ENCODE results near the gene LHFPL4. TPM values are rescaled to one million over a fixed set of nuclear protein-coding genes. Genes with fewer than 3 reads are reported as not detected.

LHFPL4 gene
- total and polyA plus RNA-seq, 9 of the 15 experiments (the other 6 are each of a cell fraction or from before 2014, with no cell fraction given) = not detected

DNA sequence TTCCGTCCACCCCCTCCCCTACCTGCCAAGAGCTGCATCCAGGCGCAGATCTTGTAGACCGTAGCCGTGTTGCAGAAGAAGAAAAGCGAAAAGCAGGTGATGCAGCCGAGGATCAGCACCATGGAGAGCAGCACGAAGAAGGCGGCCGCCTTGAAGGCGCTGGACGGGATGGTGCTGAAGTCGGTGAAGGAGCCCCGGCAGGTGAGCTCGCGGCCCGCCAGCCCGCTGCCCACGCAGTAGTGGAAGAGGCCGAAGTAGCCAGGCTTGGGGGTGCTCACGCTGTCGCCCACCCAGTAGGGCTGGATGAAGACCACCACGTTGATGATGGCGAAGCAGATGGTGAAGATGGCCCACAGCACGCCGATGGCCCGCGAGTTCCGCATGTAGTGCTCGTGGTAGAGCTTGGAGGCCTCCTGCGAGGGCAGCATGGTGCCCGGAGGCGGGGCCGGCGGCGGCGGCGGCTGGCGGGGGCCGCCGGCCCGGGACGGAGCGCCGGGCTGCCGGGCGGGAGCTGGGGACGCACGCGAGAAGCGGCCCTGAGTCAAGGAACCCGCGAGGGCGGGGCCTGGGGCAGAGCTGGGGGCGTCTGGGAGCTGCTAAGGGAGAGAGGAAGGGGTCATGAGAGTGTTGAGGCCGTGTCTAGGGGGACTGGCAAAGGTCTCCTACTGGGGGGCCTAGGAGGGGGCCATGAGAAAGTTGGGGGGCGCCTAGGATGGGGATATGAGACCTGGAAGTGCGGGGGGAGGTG, 1.2 kb downstream of the LHFPL4 start:
- POLR2A ChIA-PET = no interaction called here
- peak; percentile 78 for FAIRE-seq
- TF ChIP-seq, protein P1, sequence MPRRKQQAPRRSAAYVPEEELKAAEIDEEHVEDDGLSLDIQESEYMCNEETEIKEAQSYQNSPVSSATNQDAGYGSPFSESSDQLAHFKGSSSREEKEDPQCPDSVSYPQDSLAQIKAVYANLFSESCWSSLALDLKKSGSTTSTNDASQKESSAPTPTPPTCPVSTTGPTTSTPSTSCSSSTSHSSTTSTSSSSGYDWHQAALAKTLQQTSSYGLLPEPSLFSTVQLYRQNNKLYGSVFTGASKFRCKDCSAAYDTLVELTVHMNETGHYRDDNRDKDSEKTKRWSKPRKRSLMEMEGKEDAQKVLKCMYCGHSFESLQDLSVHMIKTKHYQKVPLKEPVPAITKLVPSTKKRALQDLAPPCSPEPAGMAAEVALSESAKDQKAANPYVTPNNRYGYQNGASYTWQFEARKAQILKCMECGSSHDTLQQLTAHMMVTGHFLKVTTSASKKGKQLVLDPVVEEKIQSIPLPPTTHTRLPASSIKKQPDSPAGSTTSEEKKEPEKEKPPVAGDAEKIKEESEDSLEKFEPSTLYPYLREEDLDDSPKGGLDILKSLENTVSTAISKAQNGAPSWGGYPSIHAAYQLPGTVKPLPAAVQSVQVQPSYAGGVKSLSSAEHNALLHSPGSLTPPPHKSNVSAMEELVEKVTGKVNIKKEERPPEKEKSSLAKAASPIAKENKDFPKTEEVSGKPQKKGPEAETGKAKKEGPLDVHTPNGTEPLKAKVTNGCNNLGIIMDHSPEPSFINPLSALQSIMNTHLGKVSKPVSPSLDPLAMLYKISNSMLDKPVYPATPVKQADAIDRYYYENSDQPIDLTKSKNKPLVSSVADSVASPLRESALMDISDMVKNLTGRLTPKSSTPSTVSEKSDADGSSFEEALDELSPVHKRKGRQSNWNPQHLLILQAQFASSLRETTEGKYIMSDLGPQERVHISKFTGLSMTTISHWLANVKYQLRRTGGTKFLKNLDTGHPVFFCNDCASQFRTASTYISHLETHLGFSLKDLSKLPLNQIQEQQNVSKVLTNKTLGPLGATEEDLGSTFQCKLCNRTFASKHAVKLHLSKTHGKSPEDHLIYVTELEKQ (CRISPR knock-in tag; IDR thresholded peaks at IDR 0.05) = no peak
- TF ChIP-seq, protein P2, sequence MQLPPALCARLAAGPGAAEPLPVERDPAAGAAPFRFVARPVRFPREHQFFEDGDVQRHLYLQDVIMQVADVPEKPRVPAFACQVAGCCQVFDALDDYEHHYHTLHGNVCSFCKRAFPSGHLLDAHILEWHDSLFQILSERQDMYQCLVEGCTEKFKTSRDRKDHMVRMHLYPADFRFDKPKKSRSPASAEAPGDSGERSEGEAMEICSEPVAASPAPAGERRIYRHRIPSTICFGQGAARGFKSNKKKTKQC (CRISPR knock-in tag; IDR thresholded peaks at IDR 0.05) = peak; percentile 97
- TF ChIP-seq TOE1 (IDR thresholded peaks at IDR 0.05; ENCODE audit: borderline replicate concordance) (no peak), TOE1 (CRISPR knock-in tag; IDR thresholded peaks at IDR 0.05; ENCODE audit: borderline replicate concordance, low read depth) (0 out of 2 replicates have a peak, but pooled peaks have one; percentile 22), CCAR2 (IDR thresholded peaks at IDR 0.05; ENCODE audit: low read depth, low read length) (no peak), MAZ (CRISPR knock-in tag; conservative IDR thresholded peaks at IDR 0.05 in 1 of 2, IDR thresholded peaks at IDR 0.05 in 1 of 2) (peak; percentile 15 to 78; a peak in 2 of 4 replicates), EGR1 (conservative IDR thresholded peaks at IDR 0.05) (0 out of 2 replicates have a peak, but pooled peaks have one; percentile 14), CREM (IDR thresholded peaks at IDR 0.05; ENCODE audit: low read depth) (peak; percentile 57; the same call in 1 of the 2 replicates), CHD1 (IDR thresholded peaks at IDR 0.05; ENCODE audit: low read length) (no peak), NFYB (IDR thresholded peaks at IDR 0.05; ENCODE audit: extremely low read depth, insufficient read length) (no peak), ZNF12 (CRISPR knock-in tag; IDR thresholded peaks at IDR 0.05) (peak; percentile 36; the same call in 1 of the 2 replicates), SMAD4 (CRISPR knock-in tag; conservative IDR thresholded peaks at IDR 0.05) (peak; percentile 55)
- TF ChIP-seq, protein P3, sequence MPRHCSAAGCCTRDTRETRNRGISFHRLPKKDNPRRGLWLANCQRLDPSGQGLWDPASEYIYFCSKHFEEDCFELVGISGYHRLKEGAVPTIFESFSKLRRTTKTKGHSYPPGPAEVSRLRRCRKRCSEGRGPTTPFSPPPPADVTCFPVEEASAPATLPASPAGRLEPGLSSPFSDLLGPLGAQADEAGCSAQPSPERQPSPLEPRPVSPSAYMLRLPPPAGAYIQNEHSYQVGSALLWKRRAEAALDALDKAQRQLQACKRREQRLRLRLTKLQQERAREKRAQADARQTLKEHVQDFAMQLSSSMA (CRISPR knock-in tag; IDR thresholded peaks at IDR 0.05) = no peak
- TF ChIP-seq, protein P4, sequence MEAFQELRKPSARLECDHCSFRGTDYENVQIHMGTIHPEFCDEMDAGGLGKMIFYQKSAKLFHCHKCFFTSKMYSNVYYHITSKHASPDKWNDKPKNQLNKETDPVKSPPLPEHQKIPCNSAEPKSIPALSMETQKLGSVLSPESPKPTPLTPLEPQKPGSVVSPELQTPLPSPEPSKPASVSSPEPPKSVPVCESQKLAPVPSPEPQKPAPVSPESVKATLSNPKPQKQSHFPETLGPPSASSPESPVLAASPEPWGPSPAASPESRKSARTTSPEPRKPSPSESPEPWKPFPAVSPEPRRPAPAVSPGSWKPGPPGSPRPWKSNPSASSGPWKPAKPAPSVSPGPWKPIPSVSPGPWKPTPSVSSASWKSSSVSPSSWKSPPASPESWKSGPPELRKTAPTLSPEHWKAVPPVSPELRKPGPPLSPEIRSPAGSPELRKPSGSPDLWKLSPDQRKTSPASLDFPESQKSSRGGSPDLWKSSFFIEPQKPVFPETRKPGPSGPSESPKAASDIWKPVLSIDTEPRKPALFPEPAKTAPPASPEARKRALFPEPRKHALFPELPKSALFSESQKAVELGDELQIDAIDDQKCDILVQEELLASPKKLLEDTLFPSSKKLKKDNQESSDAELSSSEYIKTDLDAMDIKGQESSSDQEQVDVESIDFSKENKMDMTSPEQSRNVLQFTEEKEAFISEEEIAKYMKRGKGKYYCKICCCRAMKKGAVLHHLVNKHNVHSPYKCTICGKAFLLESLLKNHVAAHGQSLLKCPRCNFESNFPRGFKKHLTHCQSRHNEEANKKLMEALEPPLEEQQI (IDR thresholded peaks at IDR 0.05) = peak; percentile 75; the same call in 1 of the 2 replicates

More for the DNA sequence above, 1.2 kb downstream of the LHFPL4 start:
- 0 out of 2 replicates have a peak, but pooled peaks cover 3% of the 10 kb centered on the region for H4K20me1 ChIP-seq (replicated peaks; ENCODE audit: control insufficient read depth, insufficient read depth, low read length)
- 25% methylated on average over 55 of the region's 57 CpGs for WGBS (ENCODE audit: insufficient coverage, low coverage, missing lambda C conversion rate)
- in situ Hi-C loops (cut with MboI) (no loop called here), intact Hi-C loops (cut with micrococcal nuclease) (no loop called here)
- ATAC-seq = peak; percentile 92
- H3K79me2 ChIP-seq (ENCODE audit: control insufficient read depth, insufficient read depth, low read length) = no peaks in the 10 kb centered on the region
- peaks cover 0 to 13% of the 10 kb centered on the region in 2 experiments; a peak in 1 of 5 replicates for H3K4me1 ChIP-seq (replicated peaks in 1 of 2; ENCODE audit: control insufficient read depth in 2 of 2, insufficient read depth in 2 of 2, low read length in 2 of 2)
- no peaks in the 10 kb centered on the region for H3K9me1 ChIP-seq (ENCODE audit: control insufficient read depth, insufficient read depth, low read length)
- no peak overlapping the region for H3K9ac ChIP-seq (ENCODE audit: insufficient read depth in 1 of 2, low read depth in 2 of 2, low read length in 2 of 2)
- peaks cover 5 to 32% of the 10 kb centered on the region in 2 experiments for H3K27me3 ChIP-seq (ENCODE audit: control insufficient read depth in 2 of 2, insufficient read depth in 2 of 2, low read length in 2 of 2)
- CTCF ChIA-PET (ENCODE audit: low intra/inter-chr PET ratio) = interaction anchor here (0.7 kb wide), 1 partner anchor 581 kb away, joined by 3 read pairs; no protein-coding TSS in a partner anchor
- H3K4me3 ChIP-seq = no peak overlapping the region
- H3K36me3 ChIP-seq (ENCODE audit: control insufficient read depth, insufficient read depth, low read length) = no peaks in the 10 kb centered on the region
- peak; percentile 73 to 84 (median 77) for DNase-seq (ENCODE audit: extremely low read depth in 1 of 4, low spot score in 3 of 4)
- no peak overlapping the region for H3K27ac ChIP-seq (ENCODE audit: extremely low read depth, low read depth, low read length)
- no peak overlapping the region for H2AFZ ChIP-seq (ENCODE audit: low read depth, low read length)
- no peak overlapping the region for H3K4me2 ChIP-seq (ENCODE audit: insufficient read depth, low read length)
- no TSS peak for BruUV-seq (replicated peaks)
- H3K9me3 ChIP-seq (replicated peaks; ENCODE audit: control insufficient read depth, insufficient read depth, low read depth, low read length) = no peaks in the 10 kb centered on the region

Measured in K562 (cell line).